Measurements from ENCODE around the gene TUBB2A. TPM values are rescaled to one million over a fixed set of nuclear protein-coding genes. Genes with fewer than 3 reads are reported as not detected.

Gene TUBB2A
- total and polyA plus RNA-seq, 10 of the 15 experiments (the other 5 are each of a cell fraction or from before 2014, with no cell fraction given), result 2.2 to 49.5 (median 31.3) TPM

- intact Hi-C loops (cut with micrococcal nuclease; ENCODE audit: unreplicated experiment), result no loop called here
- FAIRE-seq, result no peak
- Histone ChIP-seq H3K9ac (ENCODE audit: control insufficient read depth, insufficient read depth, low read length) (no peak overlapping the region), H3K4me1 (ENCODE audit: control insufficient read depth, insufficient read depth, low read length) (peaks cover 7% of the 10 kb centered on the region), H2AFZ (ENCODE audit: control insufficient read depth, low read depth, low read length) (no peak overlapping the region), H3K27me3 (replicated peaks in 1 of 2; ENCODE audit: control insufficient read depth in 2 of 2, insufficient read depth in 2 of 2, low read length in 1 of 2) (no peaks in the 10 kb centered on the region), H3K36me3 (ENCODE audit: control insufficient read depth in 2 of 2, insufficient read depth in 2 of 2, low read length in 1 of 2) (no peaks in the 10 kb centered on the region), H3K4me2 (ENCODE audit: control insufficient read depth, insufficient read depth) (no peak overlapping the region), H3K79me2 (ENCODE audit: control insufficient read depth, insufficient read depth, low read length) (no peaks in the 10 kb centered on the region), H4K20me1 (ENCODE audit: control insufficient read depth, insufficient read depth) (no peaks in the 10 kb centered on the region), H3K27ac (ENCODE audit: control insufficient read depth, insufficient read depth) (no peak overlapping the region), H3K9me3 (replicated peaks; ENCODE audit: control insufficient read depth, insufficient read depth, low read length) (no peaks in the 10 kb centered on the region), H3K4me3 (no peak overlapping the region)
- ChIA-PET SMC1A (ENCODE audit: uncharacterized antibody, unreplicated experiment) (no interaction called here), RAD21 (ENCODE audit: unreplicated experiment) (no interaction called here), CTCF (no interaction called here), POLR2A (no interaction called here)
- 92% methylated on average over 6 of the region's 6 CpGs for WGBS (ENCODE audit: insufficient coverage, insufficient replicate concordance, low lambda C conversion rate, missing lambda C conversion rate)
- DNase-seq (ENCODE audit: low read depth, low spot score), result no peak
- BruUV-seq (replicated peaks), result no TSS peak
- no peak for ATAC-seq
- in situ Hi-C loops (cut with MboI), result no loop called here
- no peak for TF ChIP-seq JUNB (IDR thresholded peaks at IDR 0.05)
- no peak for TF ChIP-seq MEF2B (IDR thresholded peaks at IDR 0.05; ENCODE audit: partially characterized antibody, poor library complexity, severe bottlenecking)
- no peak for TF ChIP-seq MLLT1 (IDR thresholded peaks at IDR 0.05)
- TF ChIP-seq SUZ12 (IDR thresholded peaks at IDR 0.05; ENCODE audit: unreplicated experiment), result no peak
- TF ChIP-seq PML (IDR thresholded peaks at IDR 0.05; ENCODE audit: low read length), result no peak
- TF ChIP-seq ZBED1 (IDR thresholded peaks at IDR 0.05; ENCODE audit: borderline replicate concordance), result no peak
- no peak for TF ChIP-seq ZBTB4 (CRISPR knock-in tag; IDR thresholded peaks at IDR 0.05)
- no peak for TF ChIP-seq ZNF217 (IDR thresholded peaks at IDR 0.05)
- TF ChIP-seq IRF3 (IDR thresholded peaks at IDR 0.05), result no peak
These were observed 14.2 kb downstream of the TUBB2A start for GRCh38 chr6:3143158-3143557.

Measured in GM12878 (cell line).